HL-60 (cell line): ENCODE data around the gene RASSF1.

ENCODE experiments used
- DNase-seq, 2 experiments: peaks; one replicate each; pipeline ENCODE4 v3.0.0-alpha.2; 2010 to 2020; ENCODE audit warnings: low read depth in 1 of 2, low spot score in 1 of 2
- H3K27ac ChIP-seq: fragments of 250-450 bp; sonication (Bioruptor Pico); replicated peaks from 2 replicates; pipeline ENCODE4 v1.5.1; 2020; ENCODE audit warnings: mild to moderate bottlenecking, moderate library complexity
- H3K27me3 ChIP-seq: fragments of 250-450 bp; sonication (Bioruptor Pico); 2 replicates; pipeline ENCODE4 v1.5.1; 2021; ENCODE audit warnings: mild to moderate bottlenecking, moderate library complexity; ENCODE audit not compliant: insufficient read depth, poor library complexity, severe bottlenecking
- H3K4me3 ChIP-seq: replicated peaks from 2 replicates; pipeline ENCODE4 v1.5.1; 2011; ENCODE audit warnings: mild to moderate bottlenecking, control low read depth, low read length; ENCODE audit not compliant: insufficient read depth
- CTCF ChIP-seq: IDR thresholded peaks from one replicate; pipeline ENCODE4 v1.5.1; 2011; ENCODE audit warnings: low read length, control low read depth, inconsistent platforms; ENCODE audit not compliant: insufficient read depth
- GABPA ChIP-seq: IDR thresholded peaks from 2 replicates; pipeline ENCODE4 v1.6.1; 2012; ENCODE audit warnings: low read depth
- POLR2AphosphoS5 ChIP-seq: IDR thresholded peaks from 2 replicates; pipeline ENCODE4 v1.6.1; 2012; ENCODE audit warnings: low read depth
- SPI1 ChIP-seq: IDR thresholded peaks from 2 replicates; pipeline ENCODE4 v1.6.1; 2012; ENCODE audit warnings: low read depth, mild to moderate bottlenecking, borderline replicate concordance
- TF ChIP-seq, protein P1 (sequence below): IDR thresholded peaks from 2 replicates; pipeline ENCODE4 v1.6.1; 2012; ENCODE audit warnings: low read depth; ENCODE audit not compliant: insufficient replicate concordance

RASSF1 gene

GRCh38 chr3:50353245-50354004 is 12.8 kb upstream of the RASSF1 start:
- 0 out of 2 replicates have a peak, but pooled peaks have one; percentile 40 for TF ChIP-seq POLR2AphosphoS5
- TF ChIP-seq GABPA, result no peak
- DNase-seq, result no peak
- Histone ChIP-seq H3K4me3 (no peak overlapping the region), H3K27me3 (no peaks in the 10 kb centered on the region), H3K27ac (no peak overlapping the region)

GRCh38 chr3:50352781-50353180 is 12.1 kb upstream of the RASSF1 start:
- H3K4me3 ChIP-seq, result no peak overlapping the region
- no peak for DNase-seq
- no peak overlapping the region for H3K27ac ChIP-seq
- peak; percentile 8 for TF ChIP-seq CTCF
- TF ChIP-seq GABPA, result no peak
- no peak for TF ChIP-seq SPI1
- TF ChIP-seq POLR2AphosphoS5, result no peak
- H3K27me3 ChIP-seq, result no peaks in the 10 kb centered on the region

DNA sequence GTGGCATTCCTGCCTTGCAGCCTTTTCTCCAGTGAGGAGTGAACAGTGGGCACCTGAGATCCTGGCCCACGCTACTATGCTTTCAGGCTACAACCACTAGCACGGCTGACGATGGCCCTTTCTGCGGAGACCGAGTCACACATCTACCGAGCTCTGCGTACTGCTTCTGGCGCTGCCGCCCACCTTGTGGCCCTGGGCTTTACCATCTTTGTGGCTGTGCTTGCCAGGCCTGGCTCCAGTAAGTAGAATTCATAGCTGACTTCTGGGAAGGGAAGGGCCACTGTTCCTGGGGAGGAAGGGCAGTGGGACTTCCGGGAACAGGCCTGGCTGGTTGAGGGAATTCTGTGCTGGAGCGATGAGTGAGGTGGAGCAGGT is 10.7 kb upstream of the RASSF1 start:
- no peak for DNase-seq
- Histone ChIP-seq H3K4me3 (peak overlapping the region; percentile 58), H3K27me3 (no peaks in the 10 kb centered on the region), H3K27ac (peak overlapping the region; percentile 94)
- TF ChIP-seq POLR2AphosphoS5 (no peak; the same call in 1 of the 2 replicates), GABPA (no peak), CTCF (no peak), SPI1 (no peak)
- TF ChIP-seq, protein P1, sequence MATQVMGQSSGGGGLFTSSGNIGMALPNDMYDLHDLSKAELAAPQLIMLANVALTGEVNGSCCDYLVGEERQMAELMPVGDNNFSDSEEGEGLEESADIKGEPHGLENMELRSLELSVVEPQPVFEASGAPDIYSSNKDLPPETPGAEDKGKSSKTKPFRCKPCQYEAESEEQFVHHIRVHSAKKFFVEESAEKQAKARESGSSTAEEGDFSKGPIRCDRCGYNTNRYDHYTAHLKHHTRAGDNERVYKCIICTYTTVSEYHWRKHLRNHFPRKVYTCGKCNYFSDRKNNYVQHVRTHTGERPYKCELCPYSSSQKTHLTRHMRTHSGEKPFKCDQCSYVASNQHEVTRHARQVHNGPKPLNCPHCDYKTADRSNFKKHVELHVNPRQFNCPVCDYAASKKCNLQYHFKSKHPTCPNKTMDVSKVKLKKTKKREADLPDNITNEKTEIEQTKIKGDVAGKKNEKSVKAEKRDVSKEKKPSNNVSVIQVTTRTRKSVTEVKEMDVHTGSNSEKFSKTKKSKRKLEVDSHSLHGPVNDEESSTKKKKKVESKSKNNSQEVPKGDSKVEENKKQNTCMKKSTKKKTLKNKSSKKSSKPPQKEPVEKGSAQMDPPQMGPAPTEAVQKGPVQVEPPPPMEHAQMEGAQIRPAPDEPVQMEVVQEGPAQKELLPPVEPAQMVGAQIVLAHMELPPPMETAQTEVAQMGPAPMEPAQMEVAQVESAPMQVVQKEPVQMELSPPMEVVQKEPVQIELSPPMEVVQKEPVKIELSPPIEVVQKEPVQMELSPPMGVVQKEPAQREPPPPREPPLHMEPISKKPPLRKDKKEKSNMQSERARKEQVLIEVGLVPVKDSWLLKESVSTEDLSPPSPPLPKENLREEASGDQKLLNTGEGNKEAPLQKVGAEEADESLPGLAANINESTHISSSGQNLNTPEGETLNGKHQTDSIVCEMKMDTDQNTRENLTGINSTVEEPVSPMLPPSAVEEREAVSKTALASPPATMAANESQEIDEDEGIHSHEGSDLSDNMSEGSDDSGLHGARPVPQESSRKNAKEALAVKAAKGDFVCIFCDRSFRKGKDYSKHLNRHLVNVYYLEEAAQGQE, result no peak

GRCh38 chr3:50350527-50351322 is 10.1 kb upstream of the RASSF1 start, which contains the start of the genes CYB561D2 and NPRL2:
CYB561D2 (plus strand) TSS chr3:50350862; CDS start chr3:50351434, 572 bp downstream.
NPRL2 (minus strand) TSS chr3:50350775; CDS start chr3:50350652, 123 bp downstream.
- peak within 1 kb of the TSS; percentile 58 for H3K4me3 ChIP-seq
- H3K27ac ChIP-seq, result peak within 1 kb of the TSS; percentile 94
- peak; percentile 94 to 99 for DNase-seq
- peak; percentile 81 for TF ChIP-seq GABPA
- peak; percentile 84 for TF ChIP-seq POLR2AphosphoS5
- no peak for TF ChIP-seq SPI1
- TF ChIP-seq CTCF, result no peak
- TF ChIP-seq, protein P1, result peak; percentile 33
- no peaks in the 10 kb centered on the region for H3K27me3 ChIP-seq
